GM18867 (cell line): Measurements from ENCODE around the gene GLG1.
"Not testable (repeated sequence)": the region's sequence is repeated elsewhere in the genome, so short reads cannot be mapped to it uniquely, and the experiment has no call there.

Source experiments
- ATAC-seq: cut with Tn5 transposase; IDR thresholded peaks from one replicate; pipeline ENCODE4 v1.9.1; 2021; ENCODE audit warnings: mild to moderate bottlenecking, moderate library complexity; ENCODE audit not compliant: unreplicated experiment

Gene GLG1

GRCh38 chr16:74412775-74413390 is 194.0 kb downstream of the GLG1 start:
- ATAC-seq, result not testable (repeated sequence)

GRCh38 chr16:74412138-74412774 is 194.7 kb downstream of the GLG1 start:
- not testable (repeated sequence) for ATAC-seq

GRCh38 chr16:74410981-74411380 is 195.9 kb downstream of the GLG1 start:
- ATAC-seq, result not testable (repeated sequence)

- ATAC-seq, result not testable (repeated sequence)
Observed at GRCh38 chr16:74410057-74410957, 196.6 kb downstream of the GLG1 start.

- ATAC-seq, result not testable (repeated sequence)
Observed at GRCh38 chr16:74409185-74409981, 197.5 kb downstream of the GLG1 start.

- not testable (repeated sequence) for ATAC-seq
Observed at GRCh38 chr16:74407362-74407705, 199.6 kb downstream of the GLG1 start.

GRCh38 chr16:74406600-74407361 is 200.1 kb downstream of the GLG1 start:
- ATAC-seq, result not testable (repeated sequence)

- not testable (repeated sequence) for ATAC-seq
Observed at GRCh38 chr16:74404148-74404933, 202.6 kb downstream of the GLG1 start.

GRCh38 chr16:74400238-74400637 is 206.7 kb downstream of the GLG1 start:
- not testable (repeated sequence) for ATAC-seq

GRCh38 chr16:74398212-74398895 is 208.6 kb downstream of the GLG1 start:
- ATAC-seq, result not testable (repeated sequence)
